GM18868 (cell line): ENCODE results near the gene KRT81.
A peak's percentile ranks its signal among the peaks of the same experiment; 100 is the strongest.
"Not testable (repeated sequence)": the region's sequence is repeated elsewhere in the genome, so short reads cannot be mapped to it uniquely, and the experiment has no call there.

ENCODE experiments used
- ATAC-seq: cut with Tn5 transposase; IDR thresholded peaks from one replicate; pipeline ENCODE4 v1.9.1; 2021; ENCODE audit warnings: mild to moderate bottlenecking, moderate library complexity; ENCODE audit not compliant: unreplicated experiment

The KRT81 gene

DNA sequence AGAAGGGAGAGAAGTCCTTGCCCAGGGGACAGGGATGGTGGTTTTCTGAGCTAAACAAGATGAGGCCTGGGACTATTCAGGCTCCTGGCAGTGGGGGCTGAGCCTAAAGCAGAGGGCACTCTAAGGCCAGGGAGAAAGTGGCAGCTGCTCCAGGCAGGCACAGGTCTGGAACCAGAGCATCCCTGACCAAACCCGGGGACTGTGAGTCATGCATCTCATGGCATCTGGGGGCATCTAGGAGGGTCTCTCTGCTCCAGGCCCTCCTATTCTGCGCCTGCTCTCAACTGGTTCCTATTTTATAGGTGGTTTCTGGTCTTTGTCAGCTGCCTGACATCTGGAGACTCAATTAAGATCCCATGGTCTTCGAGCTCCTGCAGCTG lies 46.7 kb downstream of the KRT81 start:
- no peak for ATAC-seq

DNA sequence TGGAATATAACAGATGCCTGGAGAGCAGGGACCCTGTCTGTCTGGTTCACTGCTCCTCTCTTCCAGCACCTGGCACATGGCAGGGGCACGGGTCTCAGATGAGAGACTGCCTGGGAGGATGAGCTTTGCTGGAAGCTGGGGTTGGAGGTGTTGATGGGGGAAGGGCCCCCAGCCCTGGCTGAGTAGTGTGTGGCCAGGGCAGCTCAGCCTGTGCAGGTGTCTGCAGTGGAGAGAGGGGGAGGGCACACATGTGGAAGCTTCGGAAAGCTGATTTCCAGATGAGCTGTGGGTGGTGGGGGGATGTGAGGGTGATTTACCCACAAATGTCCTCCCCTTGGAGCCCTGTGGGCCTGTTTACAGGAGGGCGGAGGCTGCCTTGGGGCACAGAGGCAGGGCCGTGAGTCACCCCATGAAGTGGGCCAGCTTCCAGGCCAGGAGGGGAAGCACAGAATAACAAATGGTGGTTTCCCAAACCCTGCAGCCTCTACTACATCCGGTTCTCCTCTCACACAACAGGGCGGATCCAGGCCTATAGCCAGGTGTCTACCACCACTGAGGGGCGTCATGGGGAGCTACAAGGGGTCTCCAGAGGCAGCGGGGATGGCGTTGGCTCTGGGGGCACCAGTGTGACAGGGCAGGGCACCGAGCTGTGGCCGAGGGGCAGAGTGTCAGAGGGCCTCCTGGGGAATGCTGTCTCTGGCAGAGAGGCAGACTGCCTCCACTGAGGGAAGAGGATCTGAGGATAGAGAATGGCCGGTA lies 47.3 kb downstream of the KRT81 start:
- ATAC-seq = peak; percentile 93

GRCh38 chr12:52243259-52243855 lies 48.0 kb downstream of the KRT81 start:
- no peak for ATAC-seq

DNA sequence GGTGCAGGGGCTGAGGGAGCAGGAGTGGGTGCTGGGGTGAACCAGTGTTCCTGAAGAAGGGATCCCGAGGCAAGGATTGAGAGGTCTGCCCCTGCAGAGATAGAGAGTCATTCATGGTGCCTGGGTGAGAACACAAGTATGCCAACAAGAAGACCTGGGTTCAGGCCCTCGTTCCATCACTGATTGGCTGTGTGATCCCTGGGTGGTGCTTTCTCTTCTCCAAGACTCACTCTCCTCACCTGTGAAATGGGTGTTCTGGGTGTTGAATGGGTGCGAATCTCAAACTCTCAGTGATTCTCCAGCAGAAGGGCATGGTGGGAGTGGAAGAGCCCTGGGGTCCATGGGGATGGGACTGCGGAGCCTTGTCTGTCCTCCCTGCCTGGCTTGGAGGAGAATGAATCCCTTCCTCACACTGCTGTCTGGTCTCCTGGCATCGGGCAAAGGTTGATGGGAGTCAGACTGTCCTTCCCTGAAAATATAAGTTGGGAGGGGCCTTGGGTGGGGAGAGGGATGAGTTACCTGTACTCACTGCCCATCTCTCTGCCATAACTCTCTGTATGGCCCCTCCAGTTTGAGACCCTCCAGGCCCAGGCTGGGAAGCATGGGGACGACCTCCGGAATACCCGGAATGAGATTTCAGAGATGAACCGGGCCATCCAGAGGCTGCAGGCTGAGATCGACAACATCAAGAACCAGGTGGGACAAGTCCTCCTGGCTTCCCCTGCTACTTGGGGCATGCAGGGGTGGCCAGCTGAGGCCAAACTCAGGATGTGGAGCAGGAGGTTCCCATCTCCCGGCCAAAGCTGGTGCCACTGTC lies 48.7 kb downstream of the KRT81 start:
- no peak for ATAC-seq

DNA sequence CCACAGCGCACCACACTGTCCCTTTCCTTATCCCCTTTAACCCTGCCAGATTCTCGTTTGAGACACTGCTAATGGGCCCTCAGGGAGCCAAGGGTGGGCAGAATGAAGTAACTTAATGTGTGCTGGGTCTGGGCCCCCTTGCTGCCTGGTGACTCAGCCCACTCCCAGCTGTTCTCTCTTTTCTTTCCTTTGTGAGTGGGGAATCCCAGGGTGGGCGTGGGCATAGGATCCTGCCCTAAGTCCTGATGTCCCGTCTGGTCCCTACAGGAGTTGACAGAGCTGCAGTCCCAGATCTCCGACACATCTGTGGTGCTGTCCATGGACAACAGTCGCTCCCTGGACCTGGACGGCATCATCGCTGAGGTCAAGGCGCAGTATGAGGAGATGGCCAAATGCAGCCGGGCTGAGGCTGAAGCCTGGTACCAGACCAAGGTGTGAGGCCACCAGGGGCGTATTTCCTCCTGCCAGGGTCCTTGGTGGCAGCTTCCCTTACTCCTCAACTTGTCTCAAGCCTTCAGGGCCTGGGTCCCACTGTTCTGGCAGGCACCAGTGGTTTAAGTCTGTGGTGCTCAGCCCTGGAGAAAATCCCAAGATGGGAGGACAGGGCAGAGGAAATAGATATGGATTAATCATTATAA lies 50.0 kb downstream of the KRT81 start:
- no peak for ATAC-seq

- not testable (repeated sequence) for ATAC-seq
Measured at GRCh38 chr12:52240247-52240646, 51.1 kb downstream of the KRT81 start.

DNA sequence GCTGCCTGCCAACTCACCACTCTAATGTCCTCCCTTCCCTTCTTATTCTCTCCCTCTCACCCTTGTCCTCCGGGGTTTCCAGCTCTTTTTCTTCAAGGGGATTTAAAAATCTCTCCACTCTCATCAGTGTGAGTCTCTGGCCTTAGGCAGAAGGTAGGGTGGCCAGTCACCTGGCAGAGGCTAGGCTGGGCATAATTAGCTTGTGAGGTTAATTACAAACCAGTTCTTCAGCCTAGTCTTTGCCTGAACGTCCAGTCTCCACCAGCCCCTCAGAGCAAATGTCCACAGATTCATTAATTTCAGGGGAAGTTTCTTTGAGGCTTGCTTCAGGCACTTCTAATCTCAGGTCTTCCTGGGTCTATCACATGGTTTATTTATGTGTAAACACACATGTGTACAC lies 51.6 kb downstream of the KRT81 start:
- ATAC-seq = no peak

- no peak for ATAC-seq
Measured at GRCh38 chr12:52238916-52239646, 52.3 kb downstream of the KRT81 start.

DNA sequence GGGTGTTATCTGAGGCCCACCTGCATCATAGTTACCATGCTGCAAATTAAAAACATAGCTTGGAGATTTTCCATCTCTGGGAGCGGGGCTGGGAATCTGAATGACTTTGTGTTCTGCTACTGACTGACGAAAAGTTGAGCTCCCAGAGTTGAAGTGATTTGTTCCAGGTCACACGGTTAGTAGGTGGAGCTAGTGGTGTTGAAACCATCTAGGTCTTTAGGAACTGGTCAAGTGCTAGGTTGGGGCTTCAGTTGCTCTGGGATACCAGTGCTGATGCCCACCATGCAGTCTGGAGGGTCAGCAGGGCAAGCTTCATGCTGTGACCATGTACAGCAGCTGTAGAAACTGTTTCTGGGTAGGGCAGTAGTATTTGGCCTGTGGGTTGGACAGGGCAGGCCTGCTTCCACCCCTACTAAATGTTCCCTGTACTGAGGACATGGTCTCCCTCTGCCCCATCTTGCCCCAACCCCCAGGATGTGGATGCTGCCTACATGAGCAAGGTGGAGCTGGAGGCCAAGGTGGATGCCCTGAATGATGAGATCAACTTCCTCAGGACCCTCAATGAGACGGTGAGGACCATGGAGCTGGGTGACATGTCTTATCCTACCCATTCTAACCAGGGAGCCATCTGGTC lies 53.0 kb downstream of the KRT81 start:
- no peak for ATAC-seq

- no peak for ATAC-seq
Measured at GRCh38 chr12:52236386-52237050, 54.8 kb downstream of the KRT81 start.
